Activated CD8-positive, alpha-beta memory T cell treated with anti-CD3 and anti-CD28 coated beads for 48 hours (primary cell): Measurements from ENCODE around the gene HCN4.
"Not testable (repeated sequence)": the region's sequence is repeated elsewhere in the genome, so short reads cannot be mapped to it uniquely, and the experiment has no call there.

Experiments
- DNase-seq, 3 experiments: peaks; one replicate each; pipeline ENCODE4 v3.0.0-alpha.2; 2020; ENCODE audit warnings: low read depth in 2 of 3, low spot score in 2 of 3

HCN4 gene

GRCh38 chr15:73300286-73300685, 68.5 kb downstream of the HCN4 start:
- not testable (repeated sequence) for DNase-seq

- DNase-seq = no peak
These were observed 70.1 kb downstream of the HCN4 start for GRCh38 chr15:73298522-73299245.

GRCh38 chr15:73296609-73297353, 72.0 kb downstream of the HCN4 start:
- DNase-seq = no peak

GRCh38 chr15:73295630-73296286, 73.0 kb downstream of the HCN4 start:
- no peak for DNase-seq

- no peak for DNase-seq
These were observed 75.0 kb downstream of the HCN4 start for GRCh38 chr15:73293773-73294172.

- DNase-seq = no peak
These were observed 77.3 kb downstream of the HCN4 start for GRCh38 chr15:73291441-73291840.

GRCh38 chr15:73287019-73287418, 81.7 kb downstream of the HCN4 start:
- DNase-seq = no peak

GRCh38 chr15:73286311-73286710, 82.4 kb downstream of the HCN4 start:
- DNase-seq = no peak

GRCh38 chr15:73284090-73284716, 84.6 kb downstream of the HCN4 start:
- DNase-seq = no peak

- DNase-seq = no peak
These were observed 85.3 kb downstream of the HCN4 start for GRCh38 chr15:73283366-73283962.

GRCh38 chr15:73282567-73283365, 86.0 kb downstream of the HCN4 start:
- no peak for DNase-seq

GRCh38 chr15:73275862-73276261, 92.9 kb downstream of the HCN4 start:
- DNase-seq = no peak

- DNase-seq = no peak
These were observed 95.4 kb downstream of the HCN4 start for GRCh38 chr15:73273181-73274002.

GRCh38 chr15:73270366-73271097, 98.2 kb downstream of the HCN4 start:
- DNase-seq = no peak
